Measurements from ENCODE around the gene ZNF219. TPM values are rescaled to one million over a fixed set of nuclear protein-coding genes. Genes with fewer than 3 reads are reported as not detected.

ZNF219 gene
- total and polyA plus RNA-seq, 2 of the 13 experiments (the other 11 are each of a cell fraction or from before 2014, with no cell fraction given) = 34.5 to 36.6 TPM

DNA sequence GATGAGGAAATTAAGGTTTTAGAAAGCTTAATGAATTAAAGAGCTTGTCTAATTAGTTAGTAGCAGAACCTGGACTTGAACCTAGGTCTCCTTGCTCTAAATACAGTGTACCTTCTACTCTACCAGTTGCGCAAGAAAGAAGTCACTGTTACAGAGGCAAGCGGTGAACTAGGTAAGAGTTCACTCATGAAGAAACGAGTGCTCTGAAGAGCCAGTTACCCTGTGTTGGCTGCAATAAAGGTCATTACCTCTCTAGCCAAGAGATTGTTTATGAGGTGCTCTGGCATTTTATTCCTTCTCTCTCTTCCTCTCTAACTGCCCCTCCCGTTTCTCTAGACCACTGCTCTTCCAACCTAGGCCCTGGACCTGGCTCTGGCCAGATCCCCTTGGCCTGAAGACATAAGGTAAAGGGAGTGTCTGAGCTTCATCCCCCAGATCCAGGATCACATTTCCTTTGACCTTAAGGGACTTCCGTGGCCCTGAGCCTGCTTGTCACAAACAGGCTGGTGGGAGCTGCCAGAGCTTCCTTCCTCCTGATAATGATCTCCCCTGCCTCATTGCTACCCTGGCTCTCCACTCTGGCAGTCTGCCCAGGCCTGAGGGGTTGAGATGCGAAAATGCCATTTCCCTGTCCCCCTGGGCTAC, 54.4 kb downstream of the ZNF219 start (continued):
- TF ChIP-seq, protein P1, sequence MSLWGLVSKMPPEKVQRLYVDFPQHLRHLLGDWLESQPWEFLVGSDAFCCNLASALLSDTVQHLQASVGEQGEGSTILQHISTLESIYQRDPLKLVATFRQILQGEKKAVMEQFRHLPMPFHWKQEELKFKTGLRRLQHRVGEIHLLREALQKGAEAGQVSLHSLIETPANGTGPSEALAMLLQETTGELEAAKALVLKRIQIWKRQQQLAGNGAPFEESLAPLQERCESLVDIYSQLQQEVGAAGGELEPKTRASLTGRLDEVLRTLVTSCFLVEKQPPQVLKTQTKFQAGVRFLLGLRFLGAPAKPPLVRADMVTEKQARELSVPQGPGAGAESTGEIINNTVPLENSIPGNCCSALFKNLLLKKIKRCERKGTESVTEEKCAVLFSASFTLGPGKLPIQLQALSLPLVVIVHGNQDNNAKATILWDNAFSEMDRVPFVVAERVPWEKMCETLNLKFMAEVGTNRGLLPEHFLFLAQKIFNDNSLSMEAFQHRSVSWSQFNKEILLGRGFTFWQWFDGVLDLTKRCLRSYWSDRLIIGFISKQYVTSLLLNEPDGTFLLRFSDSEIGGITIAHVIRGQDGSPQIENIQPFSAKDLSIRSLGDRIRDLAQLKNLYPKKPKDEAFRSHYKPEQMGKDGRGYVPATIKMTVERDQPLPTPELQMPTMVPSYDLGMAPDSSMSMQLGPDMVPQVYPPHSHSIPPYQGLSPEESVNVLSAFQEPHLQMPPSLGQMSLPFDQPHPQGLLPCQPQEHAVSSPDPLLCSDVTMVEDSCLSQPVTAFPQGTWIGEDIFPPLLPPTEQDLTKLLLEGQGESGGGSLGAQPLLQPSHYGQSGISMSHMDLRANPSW (CRISPR knock-in tag; IDR thresholded peaks at IDR 0.05; ENCODE audit: borderline replicate concordance) = no peak
- peak; percentile 26; the same call in 1 of the 2 replicates for TF ChIP-seq ZNF605 (CRISPR knock-in tag; IDR thresholded peaks at IDR 0.05)
- TF ChIP-seq, protein P2, sequence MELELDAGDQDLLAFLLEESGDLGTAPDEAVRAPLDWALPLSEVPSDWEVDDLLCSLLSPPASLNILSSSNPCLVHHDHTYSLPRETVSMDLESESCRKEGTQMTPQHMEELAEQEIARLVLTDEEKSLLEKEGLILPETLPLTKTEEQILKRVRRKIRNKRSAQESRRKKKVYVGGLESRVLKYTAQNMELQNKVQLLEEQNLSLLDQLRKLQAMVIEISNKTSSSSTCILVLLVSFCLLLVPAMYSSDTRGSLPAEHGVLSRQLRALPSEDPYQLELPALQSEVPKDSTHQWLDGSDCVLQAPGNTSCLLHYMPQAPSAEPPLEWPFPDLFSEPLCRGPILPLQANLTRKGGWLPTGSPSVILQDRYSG (CRISPR knock-in tag; IDR thresholded peaks at IDR 0.05) = no peak
- no peak; a peak in 1 of 4 replicates for TF ChIP-seq KLF16 (CRISPR knock-in tag; IDR thresholded peaks at IDR 0.05)
- no peak for TF ChIP-seq NFRKB (IDR thresholded peaks at IDR 0.05)
- TF ChIP-seq NKX3-1 (CRISPR knock-in tag; IDR thresholded peaks at IDR 0.05) = no peak
- TF ChIP-seq ZNF543 (CRISPR knock-in tag; IDR thresholded peaks at IDR 0.05) = no peak
- TF ChIP-seq ZC3H13 (CRISPR knock-in tag; IDR thresholded peaks at IDR 0.05) = no peak
- TF ChIP-seq ATF1 (CRISPR knock-in tag; IDR thresholded peaks at IDR 0.05) = 0 out of 2 replicates have a peak, but pooled peaks have one; percentile 13
- TF ChIP-seq HES4 (CRISPR knock-in tag; IDR thresholded peaks at IDR 0.05; ENCODE audit: borderline replicate concordance) = no peak
- no peak for TF ChIP-seq ZNF282 (IDR thresholded peaks at IDR 0.05; ENCODE audit: partially characterized antibody)
- 0 out of 2 replicates have a peak, but pooled peaks have one; percentile 33 for TF ChIP-seq NFKB2 (CRISPR knock-in tag; IDR thresholded peaks at IDR 0.05; ENCODE audit: borderline replicate concordance)
- TF ChIP-seq, protein P3, sequence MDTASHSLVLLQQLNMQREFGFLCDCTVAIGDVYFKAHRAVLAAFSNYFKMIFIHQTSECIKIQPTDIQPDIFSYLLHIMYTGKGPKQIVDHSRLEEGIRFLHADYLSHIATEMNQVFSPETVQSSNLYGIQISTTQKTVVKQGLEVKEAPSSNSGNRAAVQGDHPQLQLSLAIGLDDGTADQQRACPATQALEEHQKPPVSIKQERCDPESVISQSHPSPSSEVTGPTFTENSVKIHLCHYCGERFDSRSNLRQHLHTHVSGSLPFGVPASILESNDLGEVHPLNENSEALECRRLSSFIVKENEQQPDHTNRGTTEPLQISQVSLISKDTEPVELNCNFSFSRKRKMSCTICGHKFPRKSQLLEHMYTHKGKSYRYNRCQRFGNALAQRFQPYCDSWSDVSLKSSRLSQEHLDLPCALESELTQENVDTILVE (CRISPR knock-in tag; IDR thresholded peaks at IDR 0.05) = no peak
- peak in 1 of 2 experiments; percentile 61; a peak in 1 of 4 replicates for TF ChIP-seq NR2F1 (CRISPR knock-in tag; IDR thresholded peaks at IDR 0.05)
- TF ChIP-seq ZNF782 (CRISPR knock-in tag; IDR thresholded peaks at IDR 0.05; ENCODE audit: borderline replicate concordance) = no peak
- no peak for TF ChIP-seq ZNF10 (CRISPR knock-in tag; IDR thresholded peaks at IDR 0.05; ENCODE audit: borderline replicate concordance, low read depth)
- TF ChIP-seq ZBTB7A (CRISPR knock-in tag; IDR thresholded peaks at IDR 0.05) = no peak
- TF ChIP-seq HIVEP1 (CRISPR knock-in tag; IDR thresholded peaks at IDR 0.05) = peak; percentile 42; the same call in 1 of the 2 replicates
- no peak for TF ChIP-seq KDM4B (CRISPR knock-in tag; IDR thresholded peaks at IDR 0.05)
- TF ChIP-seq, protein P4, sequence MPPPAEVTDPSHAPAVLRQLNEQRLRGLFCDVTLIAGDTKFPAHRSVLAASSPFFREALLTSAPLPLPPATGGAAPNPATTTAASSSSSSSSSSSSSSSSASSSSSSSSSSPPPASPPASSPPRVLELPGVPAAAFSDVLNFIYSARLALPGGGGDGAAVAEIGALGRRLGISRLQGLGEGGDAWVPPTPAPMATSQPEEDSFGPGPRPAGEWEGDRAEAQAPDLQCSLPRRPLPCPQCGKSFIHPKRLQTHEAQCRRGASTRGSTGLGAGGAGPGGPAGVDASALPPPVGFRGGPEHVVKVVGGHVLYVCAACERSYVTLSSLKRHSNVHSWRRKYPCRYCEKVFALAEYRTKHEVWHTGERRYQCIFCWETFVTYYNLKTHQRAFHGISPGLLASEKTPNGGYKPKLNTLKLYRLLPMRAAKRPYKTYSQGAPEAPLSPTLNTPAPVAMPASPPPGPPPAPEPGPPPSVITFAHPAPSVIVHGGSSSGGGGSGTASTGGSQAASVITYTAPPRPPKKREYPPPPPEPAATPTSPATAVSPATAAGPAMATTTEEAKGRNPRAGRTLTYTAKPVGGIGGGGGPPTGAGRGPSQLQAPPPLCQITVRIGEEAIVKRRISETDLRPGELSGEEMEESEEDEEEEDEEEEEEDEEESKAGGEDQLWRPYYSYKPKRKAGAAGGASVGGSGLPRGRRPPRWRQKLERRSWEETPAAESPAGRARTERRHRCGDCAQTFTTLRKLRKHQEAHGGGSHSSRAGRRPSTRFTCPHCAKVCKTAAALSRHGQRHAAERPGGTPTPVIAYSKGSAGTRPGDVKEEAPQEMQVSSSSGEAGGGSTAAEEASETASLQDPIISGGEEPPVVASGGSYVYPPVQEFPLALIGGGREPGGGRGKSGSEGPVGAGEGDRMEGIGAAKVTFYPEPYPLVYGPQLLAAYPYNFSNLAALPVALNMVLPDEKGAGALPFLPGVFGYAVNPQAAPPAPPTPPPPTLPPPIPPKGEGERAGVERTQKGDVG (CRISPR knock-in tag; IDR thresholded peaks at IDR 0.05; ENCODE audit: borderline replicate concordance) = no peak
- TF ChIP-seq, protein P5, sequence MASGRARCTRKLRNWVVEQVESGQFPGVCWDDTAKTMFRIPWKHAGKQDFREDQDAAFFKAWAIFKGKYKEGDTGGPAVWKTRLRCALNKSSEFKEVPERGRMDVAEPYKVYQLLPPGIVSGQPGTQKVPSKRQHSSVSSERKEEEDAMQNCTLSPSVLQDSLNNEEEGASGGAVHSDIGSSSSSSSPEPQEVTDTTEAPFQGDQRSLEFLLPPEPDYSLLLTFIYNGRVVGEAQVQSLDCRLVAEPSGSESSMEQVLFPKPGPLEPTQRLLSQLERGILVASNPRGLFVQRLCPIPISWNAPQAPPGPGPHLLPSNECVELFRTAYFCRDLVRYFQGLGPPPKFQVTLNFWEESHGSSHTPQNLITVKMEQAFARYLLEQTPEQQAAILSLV (CRISPR knock-in tag; IDR thresholded peaks at IDR 0.05; ENCODE audit: borderline replicate concordance) = peak; percentile 67

All from HepG2 (cell line).